ENCODE data around the gene GLIPR2.

- TF ChIP-seq CTCF (IDR thresholded peaks at IDR 0.05; ENCODE audit: poor library complexity, severe bottlenecking): no peak
- no peak for TF ChIP-seq EP300 (conservative IDR thresholded peaks at IDR 0.05; ENCODE audit: poor library complexity, severe bottlenecking)
- TF ChIP-seq POLR2AphosphoS5 (IDR thresholded peaks at IDR 0.05): no peak
- TF ChIP-seq EZH2 (IDR thresholded peaks at IDR 0.05; ENCODE audit: borderline replicate concordance, insufficient read depth, low read length, poor library complexity, severe bottlenecking): no peak
- no peak for TF ChIP-seq TAF1 (IDR thresholded peaks at IDR 0.05; ENCODE audit: low read depth)
- no peak for TF ChIP-seq REST (IDR thresholded peaks at IDR 0.05; ENCODE audit: borderline replicate concordance)
- no peak for TF ChIP-seq RAD21 (conservative IDR thresholded peaks at IDR 0.05)
Measured at GRCh38 chr9:36092014-36092413, 44.5 kb upstream of the GLIPR2 start.

Data from neural cell (in vitro differentiated cells).